PC-9 (cell line): ENCODE data around the gene HTR4. TPM values are rescaled to one million over a fixed set of nuclear protein-coding genes. Genes with fewer than 3 reads are reported as not detected.

Experiments used
- BruUV-seq: library from RNA; stranded (reverse); fragments of 400-500 nt; replicated peaks from 2 replicates; lab custom pipeline; 2021; lab: Mats Ljungman, UMichigan
- CTCF ChIA-PET: fragments of 300-600 bp; sonication (Branson Sonifier 250); formaldehyde crosslinking; loops from one replicate; lab custom pipeline; 2022; ENCODE audit warnings: antibody characterized with exemption; lab: Charles Lee
- POLR2A ChIA-PET: fragments of 300-600 bp; sonication (Branson Sonifier 250); formaldehyde crosslinking; loops from one replicate; lab custom pipeline; 2022; ENCODE audit warnings: antibody characterized with exemption; ENCODE audit not compliant: unreplicated experiment; lab: Charles Lee
- DNase-seq, 2 experiments: peaks; one replicate each; pipeline versions ENCODE4 v3.0.0 to v3.0.0-alpha.2; 2015 to 2022; ENCODE audit warnings: mixed read lengths in 1 of 2
- H2AFZ ChIP-seq: fragments of 200-600 bp; sonication (generic); 2 replicates; pipeline ENCODE4 v1.8.1; 2017; ENCODE audit warnings: antibody characterized with exemption
- H3F3A ChIP-seq: fragments of 200-600 bp; sonication (generic); 2 replicates; pipeline ENCODE4 v1.8.1; 2017; ENCODE audit warnings: antibody characterized with exemption, mild to moderate bottlenecking, low read depth; ENCODE audit not compliant: insufficient read depth
- H3K27ac ChIP-seq: fragments of 200-600 bp; sonication (generic); 2 replicates; pipeline ENCODE4 v1.6.1; 2016; ENCODE audit warnings: mixed run types
- H3K27me3 ChIP-seq: fragments of 200-600 bp; sonication (generic); 2 replicates; pipeline ENCODE4 v1.6.1; 2016; ENCODE audit warnings: low read depth, mixed run types; ENCODE audit not compliant: insufficient read depth
- H3K36me3 ChIP-seq: fragments of 200-600 bp; sonication (generic); 2 replicates; pipeline ENCODE4 v1.6.1; 2016; ENCODE audit warnings: low read depth, mixed run types
- H3K4me1 ChIP-seq: fragments of 200-600 bp; sonication (generic); replicated peaks from 2 replicates; pipeline ENCODE4 v1.6.1; 2016; ENCODE audit warnings: mixed run types; ENCODE audit not compliant: insufficient read depth
- H3K4me2 ChIP-seq: fragments of 200-600 bp; sonication (generic); 2 replicates; pipeline ENCODE4 v1.6.1; 2017; ENCODE audit warnings: mixed run types
- H3K4me3 ChIP-seq: fragments of 200-600 bp; sonication (generic); 2 replicates; pipeline ENCODE4 v1.6.1; 2016; ENCODE audit warnings: mixed run types
- H3K79me2 ChIP-seq: fragments of 200-600 bp; sonication (generic); 2 replicates; pipeline ENCODE4 v1.6.1; 2017; ENCODE audit warnings: low read depth, mixed run types
- H3K9me2 ChIP-seq: fragments of 200-600 bp; sonication (generic); 2 replicates; pipeline ENCODE4 v1.8.1; 2017; ENCODE audit warnings: mild to moderate bottlenecking; ENCODE audit not compliant: insufficient read depth
- H3K9me3 ChIP-seq: fragments of 200-600 bp; sonication (generic); 2 replicates; pipeline ENCODE4 v1.8.1; 2016; ENCODE audit warnings: low read depth; ENCODE audit not compliant: insufficient read depth
- H4K20me1 ChIP-seq: fragments of 200-600 bp; sonication (generic); 2 replicates; pipeline ENCODE4 v1.8.1; 2017; ENCODE audit not compliant: insufficient read depth
- EZH2 ChIP-seq: fragments of 200-600 bp; sonication (generic); IDR thresholded peaks from 2 replicates; pipeline ENCODE4 v1.8.0; 2017; ENCODE audit warnings: antibody characterized with exemption, low read depth
- intact Hi-C: fragments of 100-400 bp; cut with micrococcal nuclease; formaldehyde crosslinking; loops from one replicate; pipeline ENCODE4 v1.10.0; 2022; ENCODE audit not compliant: unreplicated experiment
- total RNA-seq: library from RNA; stranded (reverse); gene quantifications from 2 replicates; pipeline ENCODE4 v1.2.3, GENCODE V29; 2021
- TF ChIP-seq, protein P1 (sequence below): fragments of 200-600 bp; sonication (generic); conservative IDR thresholded peaks from 2 replicates; pipeline ENCODE4 v1.6.1; 2017; ENCODE audit warnings: mixed run types, antibody characterized with exemption, mild to moderate bottlenecking, moderate library complexity

Gene HTR4
- total RNA-seq, 1 experiment from 2014 or later: not detected

DNA sequence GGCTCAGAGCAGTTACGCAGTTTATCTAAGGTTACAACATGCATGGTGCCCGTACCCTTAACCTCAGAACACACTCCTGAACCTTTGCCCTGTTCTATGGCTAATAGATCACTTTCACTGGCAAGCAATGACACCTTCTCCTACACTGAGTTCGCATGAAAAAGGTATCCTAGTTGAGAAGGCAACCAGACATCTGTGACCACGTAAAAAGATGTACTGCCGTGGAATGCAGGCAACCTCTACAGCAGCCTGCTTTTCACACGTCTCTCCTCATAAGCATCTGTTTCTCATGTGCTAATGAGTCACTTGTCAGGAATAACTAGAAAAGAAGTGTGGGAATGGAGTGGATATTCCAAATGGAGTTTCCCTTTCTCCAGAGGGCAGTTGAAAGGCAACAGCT is 199.1 kb downstream of the HTR4 start:
- intact Hi-C loops: no loop called here
- CTCF ChIA-PET: no interaction called here
- no peak for DNase-seq

DNA sequence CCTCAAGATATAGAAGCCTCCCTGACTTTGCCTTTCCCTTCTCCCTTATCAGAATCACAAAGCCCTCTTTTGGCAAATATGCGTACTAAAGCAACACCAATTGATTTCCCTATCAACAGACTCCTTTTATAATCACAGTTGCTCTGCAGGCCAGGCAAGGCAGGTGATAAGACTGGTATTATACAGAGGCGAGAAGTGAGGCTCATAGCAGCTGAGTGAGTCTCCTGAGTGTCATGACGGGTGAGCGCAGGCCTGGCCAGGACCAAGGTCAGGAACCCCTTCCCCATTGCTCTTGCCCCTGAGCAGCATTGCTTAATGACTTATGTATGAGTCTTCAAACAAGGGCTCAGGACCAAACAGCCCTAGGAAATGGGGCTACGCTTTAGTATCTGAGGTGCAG is 199.8 kb downstream of the HTR4 start:
- H3K27me3 ChIP-seq: no peaks in the 10 kb centered on the region
- CTCF ChIA-PET: no interaction called here
- H3K36me3 ChIP-seq: no peaks in the 10 kb centered on the region
- H2AFZ ChIP-seq: no peak overlapping the region
- no peak overlapping the region for H3K4me3 ChIP-seq
- no peaks in the 10 kb centered on the region for H3K79me2 ChIP-seq
- TF ChIP-seq, protein P1, sequence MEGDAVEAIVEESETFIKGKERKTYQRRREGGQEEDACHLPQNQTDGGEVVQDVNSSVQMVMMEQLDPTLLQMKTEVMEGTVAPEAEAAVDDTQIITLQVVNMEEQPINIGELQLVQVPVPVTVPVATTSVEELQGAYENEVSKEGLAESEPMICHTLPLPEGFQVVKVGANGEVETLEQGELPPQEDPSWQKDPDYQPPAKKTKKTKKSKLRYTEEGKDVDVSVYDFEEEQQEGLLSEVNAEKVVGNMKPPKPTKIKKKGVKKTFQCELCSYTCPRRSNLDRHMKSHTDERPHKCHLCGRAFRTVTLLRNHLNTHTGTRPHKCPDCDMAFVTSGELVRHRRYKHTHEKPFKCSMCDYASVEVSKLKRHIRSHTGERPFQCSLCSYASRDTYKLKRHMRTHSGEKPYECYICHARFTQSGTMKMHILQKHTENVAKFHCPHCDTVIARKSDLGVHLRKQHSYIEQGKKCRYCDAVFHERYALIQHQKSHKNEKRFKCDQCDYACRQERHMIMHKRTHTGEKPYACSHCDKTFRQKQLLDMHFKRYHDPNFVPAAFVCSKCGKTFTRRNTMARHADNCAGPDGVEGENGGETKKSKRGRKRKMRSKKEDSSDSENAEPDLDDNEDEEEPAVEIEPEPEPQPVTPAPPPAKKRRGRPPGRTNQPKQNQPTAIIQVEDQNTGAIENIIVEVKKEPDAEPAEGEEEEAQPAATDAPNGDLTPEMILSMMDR: no peak
- no peak for TF ChIP-seq EZH2
- no peak overlapping the region for H3K27ac ChIP-seq
- H3K4me2 ChIP-seq: no peak overlapping the region
- H3K9me3 ChIP-seq: no peaks in the 10 kb centered on the region
- no peaks in the 10 kb centered on the region; the same call in 1 of the 2 replicates for H3K9me2 ChIP-seq
- no peaks in the 10 kb centered on the region for H4K20me1 ChIP-seq
- H3K4me1 ChIP-seq: no peaks in the 10 kb centered on the region
- no peak for DNase-seq
- POLR2A ChIA-PET: no interaction called here
- no peaks in the 10 kb centered on the region for H3F3A ChIP-seq
- intact Hi-C loops: no loop called here
- no TSS peak for BruUV-seq

More for the DNA sequence above, 199.1 kb downstream of the HTR4 start:
- no peak overlapping the region for H2AFZ ChIP-seq
- H3F3A ChIP-seq: no peaks in the 10 kb centered on the region
- no peaks in the 10 kb centered on the region; the same call in 1 of the 2 replicates for H3K9me2 ChIP-seq
- no peak overlapping the region for H3K4me3 ChIP-seq
- H3K36me3 ChIP-seq: no peaks in the 10 kb centered on the region
- POLR2A ChIA-PET: no interaction called here
- no peaks in the 10 kb centered on the region for H3K79me2 ChIP-seq
- H3K4me1 ChIP-seq: no peaks in the 10 kb centered on the region
- no peaks in the 10 kb centered on the region for H3K27me3 ChIP-seq
- no peaks in the 10 kb centered on the region for H4K20me1 ChIP-seq
- no peaks in the 10 kb centered on the region for H3K9me3 ChIP-seq
- TF ChIP-seq, protein P1: no peak
- no peak for TF ChIP-seq EZH2
- BruUV-seq: no TSS peak
- no peak overlapping the region for H3K27ac ChIP-seq
- no peak overlapping the region for H3K4me2 ChIP-seq

DNA sequence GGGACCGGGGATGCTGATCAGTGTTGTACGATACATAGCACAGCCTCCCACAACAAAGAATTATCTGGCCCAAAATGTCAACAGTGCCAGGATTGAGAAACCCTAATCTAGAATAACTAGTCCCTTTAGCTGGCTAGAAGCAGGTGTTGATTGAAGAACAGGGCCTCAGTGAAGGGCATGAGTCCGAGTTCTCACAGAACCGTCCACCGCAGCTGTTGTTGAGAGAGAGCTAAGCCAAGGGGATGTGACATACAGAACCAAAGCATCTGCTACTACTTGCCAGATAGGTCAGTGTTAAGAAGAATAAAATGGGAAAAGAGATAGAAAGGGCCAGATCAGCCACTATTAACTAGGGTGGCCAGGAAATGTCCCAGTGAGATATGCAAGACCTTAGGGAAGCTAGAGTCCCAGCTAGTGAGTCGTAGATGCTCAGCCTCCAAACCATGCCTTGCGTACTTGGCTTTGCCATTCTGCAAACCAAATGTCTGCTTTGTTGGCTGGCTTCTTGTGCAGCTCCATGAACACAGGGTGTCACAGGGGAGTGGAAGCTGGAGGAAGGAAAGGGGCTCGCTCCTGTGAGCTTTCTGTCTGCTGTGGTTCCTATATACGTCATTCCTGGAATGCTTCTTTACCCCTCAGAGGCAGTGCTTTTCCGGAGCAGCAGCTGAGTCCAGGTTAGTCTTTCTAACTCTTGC is 201.7 kb downstream of the HTR4 start:
- CTCF ChIA-PET: interaction anchor here (1.3 kb wide), 1 partner anchor 278 kb away, joined by 3 read pairs; no protein-coding TSS in a partner anchor
- H3K4me2 ChIP-seq: no peak overlapping the region
- H3K9me2 ChIP-seq: no peaks in the 10 kb centered on the region; the same call in 1 of the 2 replicates
- H2AFZ ChIP-seq: no peak overlapping the region
- H3K36me3 ChIP-seq: no peaks in the 10 kb centered on the region
- H3K4me1 ChIP-seq: no peaks in the 10 kb centered on the region
- H3K27ac ChIP-seq: no peak overlapping the region
- no TSS peak for BruUV-seq
- H3K27me3 ChIP-seq: no peaks in the 10 kb centered on the region
- no peaks in the 10 kb centered on the region for H4K20me1 ChIP-seq
- H3K9me3 ChIP-seq: no peaks in the 10 kb centered on the region
- POLR2A ChIA-PET: no interaction called here
- no peak overlapping the region for H3K4me3 ChIP-seq
- no peaks in the 10 kb centered on the region for H3K79me2 ChIP-seq
- no peak for TF ChIP-seq EZH2
- TF ChIP-seq, protein P1: no peak
- no peaks in the 10 kb centered on the region for H3F3A ChIP-seq
- DNase-seq: no peak
- intact Hi-C loops: no loop called here
